Astrocyte (in vitro differentiated cells and primary cell): ENCODE data around the gene PNMT.

Experiments used
- EZH2 ChIP-seq: IDR thresholded peaks from 2 replicates; pipeline ENCODE4 v1.6.1; 2012; ENCODE audit warnings: mild to moderate bottlenecking, low read length, inconsistent platforms; ENCODE audit not compliant: insufficient read depth
- TF ChIP-seq, protein P1 (sequence below): IDR thresholded peaks from 2 replicates; pipeline ENCODE4 v1.5.1; 2011; ENCODE audit warnings: low read depth, mild to moderate bottlenecking, inconsistent platforms, low read length, moderate library complexity; ENCODE audit not compliant: insufficient read depth

DNA sequence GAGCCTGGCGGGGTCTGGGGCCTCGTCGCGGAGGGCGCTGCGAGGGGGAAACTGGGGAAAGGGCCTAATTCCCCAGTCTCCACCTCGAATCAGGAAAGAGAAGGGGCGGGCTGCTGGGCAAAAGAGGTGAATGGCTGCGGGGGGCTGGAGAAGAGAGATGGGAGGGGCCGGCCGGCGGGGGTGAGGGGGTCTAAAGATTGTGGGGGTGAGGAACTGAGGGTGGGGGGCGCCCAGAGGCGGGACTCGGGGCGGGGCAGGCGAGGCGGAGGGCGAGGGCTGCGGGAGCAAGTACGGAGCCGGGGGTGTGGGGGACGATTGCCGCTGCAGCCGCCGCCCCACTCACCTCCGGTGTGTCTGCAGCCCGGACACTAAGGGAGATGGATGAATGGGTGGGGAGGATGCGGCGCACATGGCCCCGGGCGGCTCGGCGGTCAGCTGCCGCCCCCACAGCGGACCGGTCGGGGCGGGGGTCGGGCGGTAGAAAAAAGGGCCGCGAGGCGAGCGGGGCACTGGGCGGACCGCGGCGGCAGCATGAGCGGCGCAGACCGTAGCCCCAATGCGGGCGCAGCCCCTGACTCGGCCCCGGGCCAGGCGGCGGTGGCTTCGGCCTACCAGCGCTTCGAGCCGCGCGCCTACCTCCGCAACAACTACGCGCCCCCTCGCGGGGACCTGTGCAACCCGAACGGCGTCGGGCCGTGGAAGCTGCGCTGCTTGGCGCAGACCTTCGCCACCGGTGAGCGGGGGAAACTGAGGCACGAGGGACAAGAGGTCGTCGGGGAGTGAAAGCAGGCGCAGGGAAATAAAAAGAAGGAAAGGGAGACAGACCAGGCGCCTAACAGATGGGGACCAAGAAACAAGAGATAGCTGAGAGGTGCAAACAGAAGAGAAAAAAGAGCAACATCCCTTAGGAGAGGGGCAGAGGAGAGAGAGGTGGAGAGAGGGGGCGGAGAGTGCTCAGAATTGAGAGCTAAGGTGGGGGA, at the start of gene PNMT:
- TF ChIP-seq, protein P1, sequence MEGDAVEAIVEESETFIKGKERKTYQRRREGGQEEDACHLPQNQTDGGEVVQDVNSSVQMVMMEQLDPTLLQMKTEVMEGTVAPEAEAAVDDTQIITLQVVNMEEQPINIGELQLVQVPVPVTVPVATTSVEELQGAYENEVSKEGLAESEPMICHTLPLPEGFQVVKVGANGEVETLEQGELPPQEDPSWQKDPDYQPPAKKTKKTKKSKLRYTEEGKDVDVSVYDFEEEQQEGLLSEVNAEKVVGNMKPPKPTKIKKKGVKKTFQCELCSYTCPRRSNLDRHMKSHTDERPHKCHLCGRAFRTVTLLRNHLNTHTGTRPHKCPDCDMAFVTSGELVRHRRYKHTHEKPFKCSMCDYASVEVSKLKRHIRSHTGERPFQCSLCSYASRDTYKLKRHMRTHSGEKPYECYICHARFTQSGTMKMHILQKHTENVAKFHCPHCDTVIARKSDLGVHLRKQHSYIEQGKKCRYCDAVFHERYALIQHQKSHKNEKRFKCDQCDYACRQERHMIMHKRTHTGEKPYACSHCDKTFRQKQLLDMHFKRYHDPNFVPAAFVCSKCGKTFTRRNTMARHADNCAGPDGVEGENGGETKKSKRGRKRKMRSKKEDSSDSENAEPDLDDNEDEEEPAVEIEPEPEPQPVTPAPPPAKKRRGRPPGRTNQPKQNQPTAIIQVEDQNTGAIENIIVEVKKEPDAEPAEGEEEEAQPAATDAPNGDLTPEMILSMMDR: peak; percentile 23
- peak; percentile 95 for TF ChIP-seq EZH2
